HG02943 (cell line): ENCODE results near the gene TMEM167B.
A peak's percentile ranks its signal among the peaks of the same experiment; 100 is the strongest.

ENCODE experiments used
- ATAC-seq: cut with Tn5 transposase; IDR thresholded peaks from one replicate; pipeline ENCODE4 v1.9.1; 2021; ENCODE audit warnings: mild to moderate bottlenecking, low read depth, moderate library complexity; ENCODE audit not compliant: unreplicated experiment

The TMEM167B gene

DNA sequence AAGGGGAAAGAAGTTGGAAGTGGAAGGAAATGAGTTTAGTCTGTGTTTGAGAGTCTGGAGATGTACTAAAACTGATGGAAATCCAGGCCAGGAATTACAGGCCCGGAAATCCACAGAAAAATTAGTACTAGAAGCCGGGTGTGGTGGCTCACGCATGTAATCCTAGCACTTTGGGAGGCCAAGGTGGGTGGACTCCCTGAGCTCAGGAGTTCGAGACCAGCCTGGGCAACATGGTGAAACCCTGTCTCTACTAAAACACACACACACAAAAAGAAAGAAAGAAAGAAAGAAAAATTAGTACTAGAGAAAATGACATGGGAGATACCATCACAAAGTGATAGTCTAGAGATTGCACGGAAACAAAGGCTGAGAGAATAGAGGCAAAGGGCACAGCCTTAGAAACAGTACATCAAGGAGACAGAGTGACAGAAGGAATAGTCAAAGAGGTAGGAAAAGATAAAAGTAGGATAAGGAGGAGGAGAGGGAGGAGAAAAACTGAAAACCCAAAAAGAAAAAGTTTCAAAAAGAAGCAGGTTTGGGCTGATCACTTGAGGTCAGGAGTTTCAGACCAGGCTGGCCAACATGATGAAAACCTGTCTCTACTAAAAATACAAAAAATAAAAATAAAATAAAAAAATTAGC is 10.0 kb upstream of the TMEM167B start:
- ATAC-seq, result no peak

DNA sequence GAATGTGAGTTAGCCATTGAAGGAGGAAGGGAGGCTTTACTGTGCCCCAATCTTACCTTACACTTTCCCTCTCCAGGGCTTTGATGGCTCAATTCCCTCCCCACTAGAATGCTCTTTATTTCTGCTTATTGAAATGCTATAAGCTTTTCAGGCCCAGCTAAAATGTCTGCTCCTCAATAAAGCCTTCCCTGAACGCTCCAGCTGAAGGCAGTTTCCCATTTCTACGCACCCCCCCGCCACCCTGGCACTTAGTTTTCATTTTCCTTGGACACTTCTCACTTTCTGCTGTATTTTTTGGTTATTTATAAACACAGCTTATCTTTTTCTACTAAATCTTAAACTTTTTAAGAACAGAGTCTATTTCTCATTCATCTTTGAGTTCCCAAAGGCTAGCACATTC is 7.1 kb upstream of the TMEM167B start:
- no peak for ATAC-seq

DNA sequence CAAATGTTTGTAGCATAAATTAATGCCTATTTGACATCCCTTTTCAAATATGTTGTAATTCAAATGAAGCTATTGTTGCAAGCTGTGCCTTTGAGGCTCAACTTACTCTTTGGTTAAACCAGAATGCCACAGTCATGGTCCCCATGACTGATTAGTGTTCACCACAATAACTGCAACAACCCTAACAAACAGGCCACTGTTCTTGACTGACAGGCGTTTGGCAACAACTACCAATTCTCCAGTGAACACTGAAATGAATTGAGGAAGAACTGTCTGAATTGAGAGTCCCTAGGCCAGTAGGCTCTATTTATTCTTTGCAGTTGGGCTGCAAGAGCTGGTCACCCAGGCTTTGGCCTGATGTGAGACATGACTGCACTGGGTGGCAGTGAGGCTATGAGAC is 6.6 kb upstream of the TMEM167B start:
- no peak for ATAC-seq

DNA sequence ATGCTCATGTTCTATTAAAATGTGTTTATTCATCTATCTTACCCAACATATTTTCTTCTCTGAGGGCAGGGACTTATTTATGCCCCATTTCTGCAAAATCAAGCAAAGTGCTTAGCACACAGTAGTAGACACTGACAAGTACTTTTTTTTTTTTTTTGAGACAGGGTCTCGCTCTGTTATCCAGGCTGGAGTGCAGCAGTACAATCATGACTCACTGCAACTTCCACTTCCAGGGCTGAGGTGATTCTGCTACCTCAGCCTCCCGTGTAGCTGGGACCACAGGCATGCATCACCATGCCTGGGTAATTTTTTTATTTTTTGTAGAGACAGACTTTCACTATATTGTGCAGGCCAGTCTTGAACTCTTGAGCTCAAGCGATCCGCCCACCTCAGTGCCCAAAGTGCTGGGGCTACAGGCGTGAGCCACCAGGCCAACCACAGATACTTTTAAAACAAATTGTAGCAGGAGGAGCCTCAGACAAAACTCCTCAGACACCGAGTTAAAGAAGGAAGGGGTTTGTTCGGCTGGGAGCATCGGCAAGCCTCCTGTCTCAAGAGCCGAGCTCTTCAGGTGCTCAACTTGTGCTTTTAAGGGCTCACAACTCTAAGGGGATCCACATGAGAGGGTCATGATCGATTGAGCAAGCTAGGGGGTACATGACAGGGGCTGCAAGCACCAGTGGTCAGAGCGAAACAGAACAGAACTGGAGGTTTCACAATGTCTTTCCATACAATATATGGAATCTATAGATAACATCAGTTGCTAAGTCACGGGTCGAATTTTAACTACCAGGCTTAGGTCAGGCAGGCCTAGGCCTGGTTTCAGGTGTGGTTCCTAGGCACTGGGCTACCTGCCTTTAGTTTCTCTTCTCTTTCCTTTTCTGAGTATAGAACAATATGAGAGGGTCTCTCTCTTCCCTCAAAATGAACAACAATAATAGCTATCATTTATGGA is 5.7 kb upstream of the TMEM167B start:
- no peak for ATAC-seq

DNA sequence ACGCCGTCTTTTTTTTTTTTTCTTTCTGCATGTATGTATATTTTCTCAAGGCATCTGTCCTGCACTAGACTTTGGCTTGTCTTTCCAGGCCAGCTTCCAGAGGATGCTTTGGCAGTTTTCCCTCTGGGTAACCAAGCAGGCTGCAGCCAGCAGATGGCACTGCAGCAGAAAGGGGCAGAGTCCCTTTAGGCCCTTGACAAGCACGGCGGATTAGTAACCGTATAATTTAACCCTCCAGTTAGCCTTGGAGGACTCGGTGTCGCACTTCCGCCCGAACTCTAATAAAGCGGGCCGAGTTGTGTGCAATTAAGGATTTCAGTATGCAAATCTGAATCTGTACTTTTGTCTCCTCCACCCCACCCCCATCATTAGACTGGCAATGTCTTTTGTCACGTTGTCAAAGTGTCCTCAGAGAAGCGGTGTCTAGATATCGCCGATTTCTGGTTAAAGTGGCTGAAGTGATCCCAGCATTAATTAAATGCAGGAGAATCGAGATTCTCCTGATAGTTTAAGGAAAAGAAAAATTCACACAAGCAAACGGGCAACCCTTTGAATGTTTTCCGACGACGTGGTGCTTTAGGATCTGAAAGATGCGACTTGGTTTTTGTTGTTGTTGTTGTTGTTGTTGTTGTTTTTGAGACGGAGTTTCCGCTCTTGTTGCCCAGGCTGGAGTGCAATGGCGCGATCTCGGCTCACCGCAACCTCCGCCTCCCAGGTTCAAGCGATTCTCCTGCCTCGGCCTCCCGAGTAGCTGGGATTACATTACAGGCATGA is 1.1 kb upstream of the TMEM167B start:
- no peak for ATAC-seq

DNA sequence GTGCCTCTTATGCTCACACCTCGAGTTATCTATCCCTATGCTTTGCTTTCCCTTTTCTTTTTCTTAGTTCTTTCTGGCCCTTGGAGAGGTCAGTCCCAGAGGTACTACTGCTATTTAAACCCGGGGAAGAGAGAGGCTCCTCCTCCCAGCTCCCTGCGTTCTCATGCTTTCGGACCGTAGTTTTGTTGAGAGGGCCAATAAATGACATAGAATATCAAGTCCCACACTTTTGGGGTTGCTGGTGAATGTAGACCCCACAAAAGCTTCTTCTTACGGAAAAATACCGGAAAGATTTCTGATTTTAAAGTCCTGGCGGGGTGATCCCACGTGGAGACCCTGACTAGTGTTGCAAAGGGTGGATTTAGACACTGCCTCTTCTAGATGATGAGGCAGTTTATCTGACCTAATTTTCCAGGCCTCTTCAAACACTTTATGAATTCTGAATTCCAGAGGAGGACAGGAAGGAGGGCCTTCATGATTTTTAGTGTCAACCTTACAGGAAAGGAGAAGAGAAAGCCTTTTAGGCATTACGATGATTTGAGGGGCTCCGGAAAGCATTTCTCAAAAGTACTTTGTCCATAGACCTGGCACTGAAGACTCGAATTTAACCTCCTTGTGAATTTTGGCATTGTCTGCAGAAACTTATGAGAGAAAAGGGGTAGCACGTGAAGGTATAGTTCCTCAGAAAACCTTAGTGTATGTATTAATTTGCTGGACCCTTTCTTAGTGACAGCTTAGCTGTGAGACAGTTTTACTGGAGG is 694 bp downstream of the TMEM167B start:
- ATAC-seq, result peak; percentile 51

DNA sequence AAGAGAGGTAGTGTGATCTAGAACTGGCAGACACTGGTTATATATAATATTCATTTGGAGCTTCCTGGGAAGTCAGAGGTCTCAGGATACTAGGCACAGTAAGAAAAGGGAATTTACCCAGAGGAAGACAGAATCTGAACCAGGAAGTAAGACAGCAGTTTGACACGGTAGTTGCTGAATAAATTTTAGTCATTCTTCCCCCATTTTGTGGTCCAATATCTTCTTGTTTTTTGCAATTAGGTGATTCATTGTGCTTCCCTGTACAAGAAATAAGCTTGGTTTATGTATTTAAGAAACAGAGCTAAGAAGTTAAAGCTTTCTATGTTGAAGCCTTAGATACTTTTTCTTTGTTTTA is 1.3 kb downstream of the TMEM167B start:
- no peak for ATAC-seq

DNA sequence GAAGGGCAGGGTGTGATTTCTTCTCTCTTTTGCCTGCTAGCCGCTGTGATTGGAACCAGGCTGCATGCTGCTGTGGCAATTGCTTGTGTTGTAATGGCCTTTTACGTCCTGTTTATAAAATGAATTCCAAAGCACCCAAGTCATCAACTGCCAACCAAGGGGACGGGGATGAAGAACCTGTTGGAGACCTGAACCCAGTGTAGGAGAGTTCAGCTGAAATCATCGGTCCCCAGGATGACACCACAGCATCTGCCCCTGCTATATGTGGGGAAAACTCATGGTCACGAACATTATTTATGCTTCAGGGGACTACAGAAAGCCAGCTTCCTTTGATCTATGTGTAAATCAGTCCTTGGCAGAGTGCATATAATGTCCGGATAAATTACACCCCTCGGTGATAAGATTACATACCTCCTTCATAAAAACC is 3.8 kb downstream of the TMEM167B start:
- ATAC-seq, result no peak

DNA sequence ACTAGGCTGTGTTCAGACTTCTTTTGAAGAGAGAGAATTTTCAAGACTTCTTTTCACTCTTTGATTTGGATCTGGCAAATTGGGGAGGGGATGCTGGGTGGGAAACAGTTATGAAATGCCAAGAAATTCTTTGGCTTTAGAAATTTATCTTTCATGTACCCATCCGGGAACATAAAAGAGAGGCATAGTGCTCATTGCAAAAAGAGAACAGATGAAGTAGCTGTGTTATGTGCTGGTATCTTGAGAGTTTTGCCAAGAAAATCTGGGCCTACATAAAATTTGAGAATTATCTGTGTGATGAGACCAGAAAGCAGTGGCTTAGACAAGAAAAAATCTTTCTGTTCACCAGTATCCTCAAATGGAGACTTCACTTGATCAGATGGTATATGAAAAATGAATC is 4.3 kb downstream of the TMEM167B start:
- ATAC-seq, result no peak

DNA sequence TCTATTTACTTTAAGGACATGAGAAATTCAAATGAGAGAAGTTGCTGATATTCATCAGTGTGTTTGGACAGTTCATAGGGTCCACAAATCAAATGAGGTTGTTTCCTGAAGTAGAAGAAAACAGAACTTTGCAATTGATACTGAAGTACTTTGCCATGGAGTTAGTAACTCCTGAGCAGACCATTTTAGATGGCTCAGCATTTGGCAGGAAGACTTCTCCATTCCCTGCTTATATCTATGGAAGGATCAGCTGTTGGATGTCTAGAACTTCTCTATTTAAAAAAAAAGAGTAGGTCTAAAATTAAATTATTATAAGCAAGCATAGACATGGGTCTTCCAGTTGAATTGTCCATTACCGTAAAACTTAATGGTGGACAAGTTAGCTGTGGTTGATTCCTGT is 5.1 kb downstream of the TMEM167B start:
- ATAC-seq, result no peak

DNA sequence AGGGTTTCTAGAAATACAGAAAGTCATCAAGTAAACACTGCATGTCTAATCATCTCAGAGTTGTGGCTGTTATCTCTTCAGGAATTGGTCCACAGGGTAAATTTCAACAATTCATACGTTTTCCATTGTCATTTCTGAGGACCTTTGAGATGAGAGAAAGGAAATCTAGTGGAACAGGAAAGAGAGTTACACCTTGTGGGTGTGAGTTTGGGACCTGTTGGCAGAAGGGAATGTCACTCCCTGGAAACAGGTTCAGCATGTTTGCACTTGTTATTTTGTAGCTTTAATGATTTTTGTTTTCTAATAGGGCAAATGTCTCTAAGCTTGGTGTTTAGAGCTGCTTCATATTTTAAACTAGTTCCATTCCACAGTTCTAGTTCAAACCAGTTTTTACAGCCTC is 5.6 kb downstream of the TMEM167B start:
- ATAC-seq, result no peak

DNA sequence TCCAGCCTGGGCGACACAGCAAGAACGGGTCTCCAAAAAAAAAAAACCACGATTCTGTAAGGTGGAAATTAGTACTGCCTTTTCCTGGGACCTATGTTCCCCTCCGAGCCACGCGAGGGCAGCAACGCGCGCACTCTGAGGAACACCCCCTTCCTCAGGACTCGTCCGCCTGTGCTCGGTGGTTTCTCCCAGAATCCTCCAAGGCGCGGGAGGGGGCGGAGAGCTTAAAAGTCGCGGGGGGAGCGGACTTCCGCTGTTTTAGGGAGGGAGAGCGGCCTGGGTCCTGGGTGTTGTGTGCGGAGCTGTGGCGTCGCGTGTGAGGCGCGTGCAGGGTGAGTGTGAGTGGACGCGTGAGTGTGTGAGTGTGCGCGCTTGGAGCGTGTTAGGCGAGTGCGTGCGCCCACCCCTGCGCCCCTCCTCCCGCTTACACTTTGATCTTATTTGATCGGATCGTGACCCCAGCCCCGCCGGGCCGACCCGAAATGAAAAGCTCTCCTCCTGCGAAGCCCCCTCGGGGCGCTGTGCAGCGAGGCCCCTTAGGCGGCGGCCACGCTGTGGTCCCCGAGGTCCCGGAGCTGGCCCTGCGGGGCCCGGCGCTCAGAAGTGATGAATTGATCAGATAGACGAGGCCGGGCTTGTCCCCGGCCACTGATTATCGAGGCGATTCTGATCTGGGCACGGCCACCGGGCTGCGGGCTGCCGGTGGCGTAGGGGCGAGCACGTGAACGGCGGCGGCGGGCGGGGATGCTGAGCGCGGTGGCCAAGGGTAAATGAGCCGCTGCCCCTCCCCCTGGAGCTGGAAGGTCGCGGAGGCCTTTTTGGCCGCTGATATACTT is 9.6 kb downstream of the TMEM167B start:
- peak; percentile 76 for ATAC-seq

DNA sequence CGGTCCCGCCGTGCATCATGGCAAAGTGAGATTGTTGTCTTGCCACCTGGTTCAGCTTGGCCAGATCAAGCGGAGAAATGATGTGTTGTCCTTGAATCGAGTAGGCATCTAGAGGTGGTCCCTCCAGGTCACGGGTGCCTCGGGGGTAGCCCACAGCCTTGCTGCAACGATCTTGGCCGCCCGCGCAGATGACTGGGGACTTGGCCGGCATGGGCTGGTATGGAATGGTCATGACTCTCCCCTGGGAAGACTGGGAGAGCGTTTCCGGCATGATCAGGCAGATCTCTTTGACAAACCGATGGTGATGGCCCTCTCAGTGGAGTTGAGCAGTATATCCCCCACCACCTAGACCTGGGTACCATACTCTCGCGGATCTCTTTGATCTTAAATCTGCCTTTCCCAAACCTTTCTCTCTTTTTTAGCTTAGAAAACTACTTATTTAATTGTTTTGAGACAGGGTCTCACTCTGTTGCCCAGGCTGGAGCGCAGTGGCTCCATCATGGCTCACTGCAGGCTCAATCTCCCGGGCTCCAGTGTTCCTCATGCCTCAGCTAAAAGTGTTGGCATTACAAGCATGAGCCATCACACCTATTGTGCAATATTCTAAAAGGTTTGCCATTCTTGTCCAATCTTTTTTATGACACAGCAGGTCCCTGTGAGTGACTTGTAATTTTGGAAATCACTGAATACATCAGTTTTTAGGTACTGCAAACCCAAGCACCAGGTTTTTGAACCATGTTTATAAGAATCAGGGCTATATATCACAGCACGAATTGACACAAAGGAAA is 14.0 kb downstream of the TMEM167B start:
- no peak for ATAC-seq

DNA sequence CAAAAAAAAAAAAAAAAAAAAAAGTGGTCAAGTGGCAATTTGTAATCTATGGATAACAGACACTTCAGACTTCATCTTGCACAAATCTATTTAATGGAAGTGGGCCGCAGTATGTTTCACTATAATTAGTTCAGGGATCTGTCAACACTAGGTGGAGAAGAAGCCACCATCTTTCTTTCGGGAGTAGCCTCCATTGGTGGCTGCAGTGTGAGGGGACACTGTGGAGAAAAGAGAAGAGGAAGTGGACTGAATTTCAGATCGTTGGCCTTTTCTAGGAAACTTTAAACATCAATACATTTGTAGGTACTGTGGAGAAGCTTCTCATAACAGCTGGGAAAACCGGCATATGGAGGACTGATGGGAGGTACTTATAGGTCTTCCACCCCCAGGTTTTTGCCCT is 15.3 kb downstream of the TMEM167B start:
- no peak for ATAC-seq

DNA sequence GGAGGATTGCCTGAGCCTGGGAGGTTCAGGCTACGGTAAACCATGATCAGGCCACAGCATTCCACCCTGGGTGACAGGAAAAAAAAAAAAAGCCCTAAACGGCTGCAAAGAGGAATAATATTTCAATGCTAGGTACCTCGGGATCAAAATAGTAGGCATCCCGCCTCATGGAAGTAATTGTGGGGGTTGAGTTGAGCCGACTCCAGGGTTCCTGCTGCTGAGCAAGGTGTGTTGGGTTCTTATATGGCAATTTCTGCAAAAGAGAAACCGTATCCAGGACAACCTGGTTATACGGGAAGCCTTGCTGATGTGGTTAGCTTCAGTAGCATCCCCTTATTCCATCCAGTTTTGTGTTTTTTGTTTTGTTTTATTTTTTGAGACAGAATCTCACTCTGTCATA is 17.2 kb downstream of the TMEM167B start:
- ATAC-seq, result no peak

DNA sequence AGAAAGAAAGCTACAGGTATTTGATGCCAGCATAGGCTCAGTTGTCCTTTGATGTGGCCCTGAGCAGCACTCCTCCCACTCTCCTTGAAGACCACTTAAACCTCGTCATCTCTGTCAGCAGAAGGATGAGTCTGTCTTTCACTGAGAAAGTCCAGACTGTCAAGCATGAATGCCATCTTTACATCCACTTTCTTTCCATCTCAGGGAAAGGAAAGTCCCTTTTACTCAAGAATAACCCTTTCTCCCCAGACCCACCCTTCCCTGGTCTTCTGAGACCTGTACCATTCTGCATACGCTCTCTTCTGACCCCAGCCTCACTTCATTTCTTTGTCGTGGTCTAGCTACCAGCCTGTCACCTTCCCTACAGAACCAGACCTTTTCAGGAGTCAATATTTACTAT is 19.3 kb downstream of the TMEM167B start:
- no peak for ATAC-seq

DNA sequence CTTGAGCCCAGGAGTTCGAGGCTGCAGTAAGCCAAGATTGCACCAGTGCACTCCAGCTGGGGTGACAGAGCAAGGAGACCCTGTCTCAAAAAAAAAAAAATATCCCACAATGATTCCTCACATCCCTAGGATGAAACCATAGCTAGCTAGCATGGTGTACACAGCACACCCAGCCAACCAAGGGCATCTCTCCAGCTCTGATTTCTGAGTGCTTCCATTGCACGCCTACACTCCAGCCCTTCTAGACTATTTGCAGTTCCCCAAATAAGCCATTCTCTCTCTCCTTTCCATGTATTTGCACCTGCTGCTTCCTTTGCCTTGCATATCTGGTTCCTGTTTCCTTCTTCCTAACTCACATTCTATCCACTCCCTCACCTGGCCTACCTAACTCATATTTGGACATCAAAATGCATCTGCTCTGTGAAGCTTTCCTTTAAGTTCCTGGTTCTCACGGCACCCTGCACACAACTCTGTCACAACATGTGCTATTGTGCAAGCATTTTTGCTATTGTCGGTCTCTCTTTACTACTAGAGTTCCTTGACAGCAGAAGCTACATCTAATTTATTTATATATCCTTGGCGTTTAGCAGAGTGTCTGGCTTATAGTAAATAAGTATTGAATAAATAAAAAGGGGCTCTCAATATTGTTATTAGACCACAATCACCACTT is 21.0 kb downstream of the TMEM167B start:
- no peak for ATAC-seq

DNA sequence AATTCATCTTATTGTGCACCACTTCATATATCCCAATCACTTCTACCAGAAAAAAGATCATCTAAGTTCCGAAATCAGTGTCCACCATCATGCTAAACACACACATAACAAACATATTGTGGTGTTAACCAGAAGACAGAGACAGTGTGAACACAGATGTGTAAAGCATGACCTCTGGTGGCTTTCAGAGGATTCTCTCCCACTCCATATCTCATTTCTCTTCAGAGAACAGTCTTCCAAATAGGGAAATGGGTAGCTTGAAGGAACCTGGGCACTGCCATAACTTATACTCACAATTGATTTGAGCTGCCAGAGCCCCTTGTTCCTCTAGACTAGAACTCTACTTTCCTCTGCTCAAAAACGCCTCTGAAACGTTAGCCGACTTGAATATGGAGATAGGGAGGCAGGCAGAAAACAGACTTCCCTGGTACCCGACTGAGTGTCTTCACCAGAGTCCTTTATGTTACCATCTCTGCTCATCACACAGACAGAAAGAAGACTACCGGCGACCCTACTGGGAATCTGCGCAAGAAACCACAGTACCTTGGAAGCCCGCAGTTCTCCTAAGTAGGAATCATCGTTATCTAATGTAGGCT is 21.6 kb downstream of the TMEM167B start:
- ATAC-seq, result no peak
